ENCODE results near the gene HOXC4.
A peak's percentile ranks its signal among the peaks of the same experiment; 100 is the strongest.

HOXC4 gene

GRCh38 chr12:54029529-54030441 lies 23.9 kb upstream of the HOXC4 start:
- no peak for DNase-seq

- no peak for DNase-seq
These were observed 23.2 kb upstream of the HOXC4 start for GRCh38 chr12:54030442-54030801.

GRCh38 chr12:54030889-54031471 lies 22.7 kb upstream of the HOXC4 start:
- DNase-seq: no peak

- DNase-seq: no peak
These were observed 22.2 kb upstream of the HOXC4 start for GRCh38 chr12:54031480-54031879.

GRCh38 chr12:54032086-54032619 lies 21.5 kb upstream of the HOXC4 start:
- DNase-seq: no peak

GRCh38 chr12:54032627-54033100 lies 21.0 kb upstream of the HOXC4 start, which contains the start of gene HOXC5:
HOXC5 (plus strand) TSS chr12:54033050; CDS start chr12:54033123, 73 bp downstream.
- peak in 3 of 4 experiments; percentile 16 to 25 (median 21) for DNase-seq

- DNase-seq: no peak
These were observed 20.3 kb upstream of the HOXC4 start for GRCh38 chr12:54033106-54033979.

GRCh38 chr12:54033980-54034784 lies 19.5 kb upstream of the HOXC4 start:
- no peak for DNase-seq

- no peak for DNase-seq
These were observed 18.8 kb upstream of the HOXC4 start for GRCh38 chr12:54034785-54035310.

- no peak for DNase-seq
These were observed 17.9 kb upstream of the HOXC4 start for GRCh38 chr12:54035568-54036264.

GRCh38 chr12:54036620-54037359 lies 16.8 kb upstream of the HOXC4 start:
- DNase-seq: no peak

GRCh38 chr12:54037360-54038283 lies 16.0 kb upstream of the HOXC4 start:
- no peak for DNase-seq

- no peak for DNase-seq
These were observed 15.3 kb upstream of the HOXC4 start for GRCh38 chr12:54038284-54038870.

GRCh38 chr12:54038871-54039414 lies 14.7 kb upstream of the HOXC4 start:
- DNase-seq: no peak

- DNase-seq: no peak
These were observed 14.1 kb upstream of the HOXC4 start for GRCh38 chr12:54039417-54040147.

- DNase-seq: no peak
These were observed 13.5 kb upstream of the HOXC4 start for GRCh38 chr12:54040148-54040494.

GRCh38 chr12:54040648-54041047 lies 13.0 kb upstream of the HOXC4 start:
- no peak for DNase-seq
